ENCODE results near the gene GLP2R.

GRCh38 chr17:9900784-9901183 is 75.1 kb downstream of the GLP2R start:
- TF ChIP-seq CTCF (IDR thresholded peaks at IDR 0.05) (no peak), POLR2A (IDR thresholded peaks at IDR 0.05) (no peak)
